ENCODE data around the gene UBR7.
"Not testable (repeated sequence)": the region's sequence is repeated elsewhere in the genome, so short reads cannot be mapped to it uniquely, and the experiment has no call there.

UBR7 gene

DNA sequence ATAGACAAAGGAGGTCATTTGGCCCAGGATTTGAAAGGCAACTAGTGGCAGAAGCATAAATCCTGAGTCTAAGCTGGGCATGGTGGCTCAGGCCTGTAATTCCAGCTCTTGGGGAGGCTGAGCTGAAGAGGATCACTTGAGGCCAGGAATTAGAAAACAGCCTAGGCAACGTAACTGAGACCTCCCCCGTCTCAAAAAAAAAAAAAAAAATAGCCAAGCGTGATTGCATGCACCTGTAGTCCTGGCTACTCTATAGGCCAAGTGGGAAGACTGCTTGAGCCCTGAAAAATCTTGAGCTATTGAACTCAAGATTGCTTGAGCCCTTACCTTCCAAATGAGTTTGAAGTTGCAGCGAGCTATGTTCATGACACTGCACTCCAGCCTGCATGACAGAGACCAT lies 8.0 kb upstream of the UBR7 start:
- no peak for DNase-seq

DNA sequence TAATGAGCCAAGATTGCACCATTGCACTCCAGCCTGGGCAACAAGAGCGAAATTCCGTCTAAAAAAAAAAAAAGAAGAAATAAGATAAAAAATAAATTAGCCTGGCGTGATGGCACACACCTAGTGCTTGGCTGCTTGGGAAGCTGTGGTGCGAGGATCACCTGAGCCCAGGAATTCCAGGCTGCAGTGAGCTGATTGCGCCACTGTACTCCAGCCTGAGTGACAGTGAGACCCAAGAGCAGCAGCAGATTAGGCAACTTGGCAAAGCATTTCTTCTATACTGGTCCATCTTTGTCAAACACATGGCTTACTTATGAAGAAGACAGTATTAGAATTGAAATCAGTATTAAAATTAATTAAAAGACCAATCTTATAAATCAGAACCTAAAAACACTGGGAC lies 6.5 kb upstream of the UBR7 start:
- DNase-seq: no peak

DNA sequence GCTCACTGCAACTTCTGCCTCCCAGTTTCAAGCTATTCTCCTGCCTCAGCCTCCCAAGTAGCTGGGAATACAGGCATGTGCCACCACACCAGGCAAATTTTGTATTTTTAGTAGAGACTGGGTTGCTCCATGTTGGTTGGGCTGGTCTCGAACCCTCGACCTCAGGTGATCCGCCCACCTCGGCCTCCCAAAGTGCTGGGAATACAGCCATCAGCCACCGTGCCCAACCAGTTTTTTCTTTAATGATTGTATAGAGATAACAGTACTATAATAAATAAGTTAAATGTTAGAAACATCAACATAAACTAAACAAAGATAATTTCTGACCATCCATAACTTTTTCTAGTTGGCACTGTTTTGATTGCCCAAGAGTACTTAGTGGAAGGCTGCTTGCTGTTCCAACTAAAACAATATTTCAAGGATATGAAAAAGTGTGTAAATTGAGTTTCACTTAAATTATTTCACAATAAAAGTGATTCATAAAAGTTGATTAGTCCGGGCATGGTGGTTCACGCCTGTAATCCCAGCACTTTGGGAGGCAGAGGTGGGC lies 5.8 kb upstream of the UBR7 start:
- DNase-seq: no peak

DNA sequence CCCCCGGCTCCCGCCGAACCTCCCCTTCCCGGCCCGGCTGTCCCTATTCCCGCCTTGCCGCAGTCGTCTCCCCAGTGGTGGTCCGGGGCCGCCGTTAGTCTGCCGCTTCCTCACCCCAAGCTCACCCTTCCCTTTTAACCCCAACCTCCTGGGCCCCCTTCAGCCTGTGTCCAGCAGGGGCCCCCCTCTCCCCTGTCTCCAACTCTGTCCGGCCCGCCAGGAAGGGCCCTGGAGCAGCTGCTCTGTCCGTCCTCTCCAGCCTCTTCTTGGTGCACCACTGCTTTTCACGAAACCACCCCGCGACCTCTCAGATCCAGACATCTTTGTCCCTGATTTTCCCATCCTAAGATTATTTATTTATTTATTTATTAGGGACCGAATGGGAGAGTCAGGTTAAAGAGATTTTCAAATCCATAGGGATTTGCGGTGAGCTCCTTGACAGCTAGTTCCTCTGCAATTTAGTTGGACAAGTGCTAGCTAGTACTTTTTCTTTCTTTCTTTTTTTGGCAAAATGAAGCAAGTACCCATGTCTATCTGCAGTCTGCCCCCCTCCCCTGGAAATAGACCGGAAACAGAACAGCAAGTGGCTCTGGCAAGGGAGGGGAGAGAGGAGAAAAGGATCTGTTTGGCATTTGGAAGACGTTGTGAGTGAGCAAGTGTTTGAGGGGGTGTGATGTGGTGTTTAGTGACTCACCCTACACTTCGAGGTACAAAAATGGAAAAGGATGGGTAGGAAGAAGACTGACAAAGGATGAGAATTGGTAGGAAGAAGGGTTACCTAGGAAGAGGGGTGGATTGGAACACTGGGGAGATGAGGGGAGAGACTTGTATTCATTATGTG lies 632 bp downstream of the UBR7 start:
- peak in 1 of 2 experiments; percentile 60 for DNase-seq

DNA sequence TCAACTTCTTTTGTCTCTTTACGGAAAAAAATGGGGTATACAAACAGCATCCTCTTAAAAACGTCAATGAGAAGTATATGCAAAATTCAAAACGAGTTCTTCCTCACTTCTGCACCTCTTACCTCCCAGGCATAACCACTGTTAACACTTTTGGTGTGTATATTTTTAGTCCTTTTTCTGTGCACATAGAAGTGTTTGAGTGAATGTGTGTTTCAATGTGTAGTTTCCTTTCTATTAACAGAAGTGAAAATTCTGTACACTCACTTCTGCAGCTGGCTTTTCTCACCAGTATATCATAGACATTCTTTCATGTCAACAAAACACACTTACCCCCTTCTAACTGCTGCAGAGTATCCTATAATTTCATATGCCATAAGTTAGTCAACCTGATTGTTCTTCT lies 5.4 kb downstream of the UBR7 start:
- DNase-seq: no peak

DNA sequence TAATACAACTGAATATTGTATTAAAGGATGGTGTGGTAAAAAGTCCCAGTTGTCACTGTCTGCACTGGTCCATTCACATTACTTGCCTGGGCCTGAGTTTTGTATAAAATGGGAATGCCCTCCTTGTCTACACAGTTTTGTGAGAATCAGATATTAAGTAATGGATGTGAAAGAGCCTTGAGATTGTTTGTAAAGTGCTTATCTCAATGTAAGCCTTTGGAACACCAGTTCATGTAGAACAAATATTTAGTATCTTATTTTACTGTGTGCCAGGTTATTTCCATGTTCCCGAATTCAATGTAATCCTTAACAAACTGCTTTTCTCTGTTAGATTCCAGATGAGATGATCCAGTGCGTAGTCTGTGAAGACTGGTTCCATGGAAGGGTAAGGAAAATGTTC lies 7.5 kb downstream of the UBR7 start:
- no peak for DNase-seq

DNA sequence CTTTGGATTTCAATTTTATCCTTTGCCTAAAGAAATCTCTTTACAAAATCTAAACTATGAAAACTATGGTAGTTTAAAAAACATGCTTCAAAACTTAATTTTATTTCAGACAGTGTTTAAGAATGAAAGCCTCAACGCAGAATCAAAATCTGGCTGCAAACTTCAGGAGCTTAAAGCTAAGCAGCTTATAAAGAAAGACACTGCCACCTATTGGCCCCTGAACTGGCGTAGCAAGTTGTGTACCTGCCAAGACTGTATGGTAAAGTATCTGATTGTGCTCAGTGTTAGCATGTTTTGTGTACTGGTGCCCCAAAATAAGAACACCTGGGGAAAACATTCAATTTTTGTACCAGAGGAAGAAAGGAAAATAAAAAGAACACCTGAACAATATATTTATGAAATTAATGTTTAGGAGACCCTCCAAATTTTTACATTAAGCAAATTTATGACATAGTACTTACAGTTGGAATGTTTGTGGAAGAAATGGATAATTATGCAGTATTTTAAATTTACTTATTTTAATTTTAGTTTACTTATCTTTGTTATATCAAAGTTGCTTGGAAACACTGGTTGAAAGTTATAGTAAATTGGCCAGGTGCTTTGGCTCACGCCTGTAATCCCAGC lies 12.2 kb downstream of the UBR7 start:
- peak; percentile 15 to 53 for DNase-seq

DNA sequence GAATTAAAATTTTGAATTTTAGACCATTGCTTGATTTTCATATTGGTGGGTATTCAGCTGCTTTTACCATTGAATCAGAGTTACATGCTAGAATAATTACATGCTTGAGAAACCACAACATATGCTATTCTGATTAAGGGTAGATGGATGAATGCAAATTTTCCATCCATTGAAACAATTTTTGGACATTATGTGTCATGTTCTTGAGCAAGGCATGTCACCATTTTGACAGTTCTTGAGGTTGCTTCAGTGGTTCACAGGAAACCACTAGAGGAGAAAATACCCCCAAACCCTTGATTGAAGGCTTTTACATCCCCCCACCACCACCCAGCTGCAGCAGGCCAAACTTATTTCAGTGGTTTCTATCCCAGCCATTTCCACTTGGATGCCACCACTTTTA lies 13.5 kb downstream of the UBR7 start:
- DNase-seq: no peak

DNA sequence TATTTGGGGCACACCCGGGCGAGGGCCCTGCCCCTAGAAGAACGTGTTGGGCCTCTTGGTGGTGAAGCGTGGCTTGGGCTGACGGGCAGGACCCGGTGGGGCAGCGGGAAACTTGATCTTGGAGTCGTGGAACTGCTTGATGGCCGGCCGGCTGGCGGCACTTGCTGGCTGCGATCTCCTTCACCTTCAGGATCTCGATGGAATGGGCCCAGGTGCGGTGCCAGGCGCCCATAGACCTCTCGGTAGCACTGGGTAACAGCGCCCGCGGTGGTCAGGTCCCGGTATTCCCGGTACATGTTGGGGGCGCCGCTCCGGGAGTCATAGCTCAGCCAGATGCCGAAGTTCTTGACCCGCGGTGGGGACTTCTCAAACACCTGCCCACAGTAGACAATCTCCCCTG lies 16.5 kb downstream of the UBR7 start:
- no peak for DNase-seq

DNA sequence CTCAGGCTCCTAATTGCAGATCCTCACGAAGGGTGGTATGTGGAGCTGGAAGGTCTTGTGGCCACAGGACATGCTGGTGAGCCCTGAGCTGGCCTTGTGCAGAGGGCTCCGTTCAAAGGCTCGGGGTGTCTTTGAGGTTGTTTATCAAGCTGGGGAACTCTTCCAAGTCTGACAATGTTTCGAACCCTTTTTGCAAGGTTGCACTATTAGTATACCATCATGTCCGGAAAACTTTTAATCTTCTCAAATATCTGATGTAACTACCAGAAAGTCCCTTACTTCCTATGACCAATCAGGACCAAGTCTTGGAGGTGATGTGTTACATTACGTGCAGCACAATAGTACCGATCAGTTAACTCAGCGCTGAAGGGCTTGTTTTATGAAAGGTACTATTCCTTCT lies 21.5 kb downstream of the UBR7 start:
- no peak for DNase-seq

DNA sequence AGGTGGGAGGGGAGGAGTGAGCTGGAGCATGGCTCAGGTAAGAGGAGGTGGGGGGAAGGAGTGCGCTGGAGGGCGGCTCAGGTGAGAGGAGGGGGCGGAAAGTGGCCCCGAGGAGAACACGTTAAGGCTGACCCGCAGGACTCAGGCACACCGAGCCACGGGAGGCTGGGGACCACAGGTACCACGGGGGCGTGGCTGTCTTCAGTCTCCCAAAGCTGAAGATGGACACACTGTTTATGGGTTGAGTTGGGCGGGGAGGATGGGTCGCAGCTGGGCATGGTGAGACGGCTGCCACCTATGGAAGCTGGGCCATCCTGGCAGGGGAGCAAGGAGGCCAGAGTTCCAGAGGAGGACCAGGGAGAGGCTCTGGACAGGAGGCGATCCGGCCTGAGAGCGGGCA lies 23.5 kb downstream of the UBR7 start:
- DNase-seq: no peak

DNA sequence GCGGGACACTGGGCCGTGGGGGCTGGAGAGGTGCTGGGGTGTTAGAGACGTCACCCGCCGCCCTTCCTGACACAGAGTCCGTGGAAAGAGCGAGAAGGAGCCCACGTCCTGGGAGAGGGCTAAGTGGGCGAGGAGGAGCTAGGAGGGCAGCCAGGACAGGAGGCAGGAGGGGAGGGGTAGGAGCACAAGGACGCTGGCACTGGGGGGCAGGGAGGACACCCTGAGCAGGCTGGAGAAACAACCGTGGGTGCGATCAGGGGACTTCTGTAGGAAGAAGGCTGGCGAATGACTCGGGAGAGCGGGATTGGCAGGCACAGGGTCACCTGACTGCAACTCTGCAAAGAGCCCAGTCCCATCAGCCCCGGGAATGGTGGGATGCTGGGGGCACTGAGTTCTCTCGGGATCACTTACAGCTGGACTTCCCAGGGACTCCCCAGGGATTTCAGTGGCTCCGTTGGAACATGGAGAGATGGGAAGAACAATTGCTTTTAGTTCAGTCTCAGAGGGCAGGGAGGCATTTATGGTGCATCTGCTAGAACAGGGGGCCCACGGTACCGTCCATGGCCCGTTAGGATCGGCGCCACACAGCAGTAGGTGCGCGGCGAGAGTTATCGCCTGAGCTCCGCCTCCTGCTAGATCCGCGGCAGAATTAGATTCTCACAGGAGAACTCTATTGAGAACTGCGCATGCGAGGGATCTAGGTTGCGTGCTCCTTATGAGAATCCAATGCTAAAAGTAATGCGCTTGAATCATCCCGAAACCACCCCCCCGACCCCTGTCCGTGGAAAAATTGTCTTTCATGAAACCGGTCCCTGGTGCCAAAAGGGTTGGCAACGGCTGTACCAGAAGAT lies 24.3 kb downstream of the UBR7 start:
- DNase-seq: peak; percentile 21 to 65

DNA sequence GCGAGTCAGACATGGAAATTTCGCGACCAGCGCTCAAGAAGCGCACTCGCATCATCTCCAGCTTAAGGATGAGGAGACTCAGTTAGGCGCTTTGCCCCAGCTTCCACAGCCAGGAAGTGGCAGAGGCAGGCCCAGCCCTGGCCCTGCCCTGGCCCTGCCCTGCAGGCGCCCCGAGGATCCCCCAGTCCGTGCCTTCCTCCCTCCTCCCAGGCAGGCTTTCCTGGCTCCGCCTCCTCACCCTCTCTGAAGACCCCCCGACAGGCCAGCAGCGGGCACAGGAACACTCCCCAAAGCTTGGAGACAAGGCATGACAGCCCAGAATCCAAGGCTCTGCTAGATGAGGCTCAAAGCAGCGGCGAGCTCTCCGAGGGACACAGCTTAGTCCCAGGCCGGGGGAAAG lies 25.1 kb downstream of the UBR7 start:
- no peak for DNase-seq

DNA sequence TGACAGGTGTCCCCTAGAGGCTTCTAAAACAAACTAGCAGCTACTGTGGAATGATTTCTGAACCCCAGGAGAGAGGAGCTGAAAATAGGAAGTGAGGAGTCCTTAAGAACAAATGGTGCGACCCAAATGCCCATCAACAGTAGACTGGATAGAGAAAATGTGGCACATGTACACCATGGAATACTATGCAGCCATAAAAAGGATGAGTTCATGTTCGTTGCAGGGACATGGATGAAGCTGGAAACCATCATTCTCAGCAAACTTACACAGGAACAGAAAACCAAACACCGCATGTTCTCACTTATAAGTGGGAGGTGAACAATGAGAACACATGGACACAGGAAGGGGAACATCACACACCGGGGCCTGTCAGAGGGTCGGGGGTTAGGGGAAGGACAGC lies 26.0 kb downstream of the UBR7 start:
- not testable (repeated sequence) for DNase-seq

DNA sequence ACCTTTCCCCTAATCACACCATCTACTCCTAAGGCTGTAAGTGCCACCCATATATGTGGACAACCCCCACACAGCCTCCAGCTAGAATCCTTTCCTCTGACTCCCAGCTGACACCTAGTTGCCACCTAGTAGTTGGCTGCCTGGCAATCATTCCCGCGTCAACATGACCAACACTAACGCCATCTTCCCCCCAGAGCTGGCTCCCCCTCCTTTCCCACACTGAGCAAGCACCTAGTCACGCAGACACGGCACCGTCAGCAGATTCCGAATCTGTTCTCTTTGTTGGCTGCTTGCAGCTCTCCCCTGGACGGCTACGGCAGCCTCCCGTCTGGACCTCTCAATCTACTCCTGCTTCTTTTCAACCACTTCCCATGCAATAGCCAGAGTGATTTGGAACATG lies 27.7 kb downstream of the UBR7 start:
- no peak for DNase-seq

DNA sequence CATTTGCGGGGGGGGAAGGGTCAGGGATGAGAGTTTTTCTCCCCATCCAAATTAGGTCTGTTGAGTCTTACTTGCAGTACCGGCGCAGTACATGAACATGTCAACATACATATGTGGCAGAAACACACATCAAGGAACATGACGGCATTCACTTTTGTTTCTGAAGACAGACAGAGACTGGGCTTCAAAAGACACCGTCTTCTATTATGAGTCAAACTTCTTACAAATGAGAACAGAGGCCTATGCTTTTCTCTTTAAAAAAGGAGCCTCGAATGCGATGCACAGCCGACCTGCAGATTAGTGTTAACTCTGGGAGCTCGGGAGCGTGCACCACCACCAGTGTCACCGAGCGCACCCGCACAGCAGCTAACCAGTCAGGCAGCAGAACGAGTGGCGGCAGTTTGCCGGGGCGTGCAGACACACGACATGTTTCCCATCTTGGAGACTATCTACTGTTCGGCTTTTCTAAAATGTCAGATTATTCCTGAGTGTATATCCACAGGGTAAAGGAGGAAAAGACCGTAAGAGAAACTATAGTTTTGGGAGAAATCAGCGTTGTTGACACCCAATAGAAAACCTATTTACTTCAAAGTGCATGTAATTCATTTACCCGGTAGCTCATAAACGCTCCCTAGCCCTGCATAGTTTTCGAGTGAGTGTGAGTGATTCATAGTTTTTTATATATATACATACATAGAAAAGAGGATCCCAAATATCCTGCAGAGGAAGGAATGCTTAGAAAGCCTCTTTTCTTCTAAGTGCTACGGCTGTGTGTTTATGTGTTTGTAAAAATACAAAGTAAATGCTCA lies 33.0 kb downstream of the UBR7 start:
- DNase-seq: no peak

DNA sequence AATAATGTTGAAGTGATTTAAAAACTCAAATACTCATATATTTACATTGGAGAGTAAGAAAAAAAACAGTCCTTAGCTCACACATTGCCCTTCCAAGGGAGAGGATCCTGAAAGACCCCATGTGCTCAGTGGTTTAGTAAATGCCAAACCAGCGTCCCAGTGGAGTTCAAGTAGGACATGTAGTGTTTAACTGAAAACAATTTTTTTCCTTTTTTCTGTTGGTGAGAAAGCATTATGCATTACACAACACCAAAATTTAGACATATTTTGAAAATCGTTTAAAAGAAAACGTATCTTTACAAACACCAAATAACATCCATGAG lies 33.6 kb downstream of the UBR7 start:
- DNase-seq: no peak

DNA sequence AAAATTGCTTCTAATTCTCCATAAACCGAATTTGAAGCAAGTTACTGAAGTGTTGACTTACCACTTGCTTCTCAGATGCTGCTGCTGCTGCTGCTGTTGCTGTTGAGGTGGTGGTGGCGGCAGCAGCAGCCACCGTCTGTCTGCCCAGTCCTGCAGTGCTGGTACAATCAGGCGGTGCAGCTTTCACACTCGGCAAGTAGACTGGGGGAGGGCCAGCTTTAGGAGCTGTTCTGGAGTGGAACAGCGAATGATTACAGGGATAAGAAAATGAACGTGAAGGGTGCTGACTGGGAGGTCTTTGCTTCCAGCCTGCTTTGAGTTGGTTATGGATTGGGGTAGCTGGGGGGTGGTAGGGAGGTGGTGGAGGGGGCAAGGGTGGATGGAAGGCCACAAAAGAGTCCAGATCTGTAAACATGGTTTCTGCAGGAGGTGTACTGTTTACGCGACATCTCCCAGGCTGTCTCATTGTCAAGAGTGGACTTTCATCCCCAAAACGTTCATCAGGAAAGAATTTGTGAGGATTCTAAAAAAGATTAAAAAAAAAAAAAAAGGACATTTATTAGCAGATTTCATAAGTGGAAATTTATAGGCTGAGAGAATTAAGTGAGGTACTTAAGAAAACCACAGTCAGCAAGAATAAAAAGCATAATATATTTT lies 38.8 kb downstream of the UBR7 start:
- no peak for DNase-seq

DNA sequence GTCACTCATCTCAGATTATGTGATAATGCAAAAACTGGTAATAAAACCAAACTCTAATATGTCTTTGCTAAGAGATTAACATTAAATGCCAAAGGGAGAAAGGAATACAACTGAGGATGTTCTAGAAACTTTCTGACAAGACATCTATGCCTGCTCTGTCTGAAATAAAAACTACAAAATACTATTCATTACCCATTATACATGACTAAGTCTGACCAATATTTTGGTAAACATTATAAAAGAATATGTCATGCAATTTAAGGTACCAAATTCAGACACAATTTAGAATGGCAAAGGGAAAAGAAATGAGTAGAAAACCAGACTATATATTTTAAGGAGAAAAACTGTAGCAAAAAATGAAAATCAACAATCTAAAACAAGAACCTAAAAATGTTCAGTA lies 39.5 kb downstream of the UBR7 start:
- DNase-seq: no peak

DNA sequence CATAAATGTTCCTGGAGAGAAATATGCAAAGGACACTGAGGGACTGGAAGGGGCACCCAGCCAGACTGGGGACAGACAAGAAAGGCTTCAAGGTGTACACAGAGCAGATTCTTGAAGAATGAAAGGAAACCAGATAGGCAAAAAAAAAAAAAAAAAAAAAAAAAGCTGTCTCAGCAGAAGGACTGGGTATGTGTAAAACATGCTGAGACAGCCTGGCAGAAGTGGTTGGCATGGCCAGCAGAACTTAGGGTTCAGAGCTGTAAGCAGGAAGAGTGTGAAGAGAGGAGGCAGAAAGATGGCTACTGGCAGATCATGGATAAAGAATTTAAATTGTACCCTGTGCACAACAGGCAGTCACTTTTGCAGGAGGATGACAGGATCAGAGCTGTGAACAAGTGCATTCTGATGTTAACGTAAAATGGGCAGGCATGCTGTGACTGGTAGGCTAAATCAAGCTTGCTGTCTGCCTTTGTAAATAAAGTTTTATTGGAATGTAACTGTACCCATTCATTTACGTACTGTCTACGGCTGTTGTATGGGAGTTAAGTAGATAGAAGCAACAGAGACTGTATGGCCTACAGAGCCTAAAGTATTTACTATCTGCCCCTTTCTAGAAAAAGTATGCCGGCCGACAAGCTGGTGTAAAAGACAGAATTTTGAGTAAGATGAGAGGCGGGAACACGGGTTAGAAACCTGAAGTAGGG lies 42.2 kb downstream of the UBR7 start:
- DNase-seq: no peak

DNA sequence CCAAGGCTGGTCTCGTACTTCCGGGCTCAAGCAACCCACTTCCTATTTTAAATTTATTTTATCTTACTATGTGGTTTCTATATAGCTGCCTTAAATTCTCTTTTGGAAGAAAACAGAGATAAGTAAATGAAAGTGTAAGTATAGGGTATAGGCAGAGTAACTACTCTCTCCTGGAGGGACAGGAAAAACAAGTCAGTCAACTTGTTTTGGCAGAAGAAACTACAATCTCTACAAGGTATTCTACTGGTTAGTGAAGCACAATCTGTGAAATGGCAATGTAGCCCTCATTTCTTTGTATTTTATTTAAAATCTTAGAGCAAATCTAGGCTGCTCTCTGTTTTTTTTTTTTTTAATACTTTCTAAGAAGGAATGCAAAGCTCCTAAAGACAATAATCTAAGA lies 55.4 kb downstream of the UBR7 start:
- DNase-seq: no peak

DNA sequence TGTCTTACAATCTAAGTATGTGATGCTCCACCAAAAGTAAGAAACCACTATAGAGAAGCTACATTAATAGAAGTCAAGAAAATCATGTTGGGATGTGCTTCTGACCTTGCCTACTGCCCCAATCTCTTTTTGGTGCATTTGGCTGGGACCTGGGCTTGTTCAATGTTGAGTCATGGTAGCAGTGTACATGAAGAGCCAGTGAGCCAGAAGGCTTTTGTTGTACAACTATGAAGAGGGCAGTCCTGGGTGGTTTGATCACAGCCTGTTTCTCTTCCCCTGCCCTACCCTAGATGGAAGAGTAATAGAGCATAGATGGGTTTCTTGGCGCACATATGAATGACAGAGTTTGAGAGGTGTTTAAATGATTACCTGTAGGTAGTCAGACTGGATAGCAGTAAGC lies 56.4 kb downstream of the UBR7 start:
- DNase-seq: no peak

All from NCI-H446 (cell line).